ENCODE measurements around the gene PHC2.

PHC2 gene

GRCh38 chr1:33464552-33464951 lies 33.7 kb upstream of the PHC2 start:
- H3K4me3 ChIP-seq (ENCODE audit: low read depth, low read length) = no peak overlapping the region
- DNase-seq (ENCODE audit: low read depth) = no peak
- TF ChIP-seq MYC (IDR thresholded peaks at IDR 0.05; ENCODE audit: low read depth, low read length) = no peak
- TF ChIP-seq MAX (IDR thresholded peaks at IDR 0.05; ENCODE audit: low read depth, low read length) = no peak
- TF ChIP-seq, protein P1, sequence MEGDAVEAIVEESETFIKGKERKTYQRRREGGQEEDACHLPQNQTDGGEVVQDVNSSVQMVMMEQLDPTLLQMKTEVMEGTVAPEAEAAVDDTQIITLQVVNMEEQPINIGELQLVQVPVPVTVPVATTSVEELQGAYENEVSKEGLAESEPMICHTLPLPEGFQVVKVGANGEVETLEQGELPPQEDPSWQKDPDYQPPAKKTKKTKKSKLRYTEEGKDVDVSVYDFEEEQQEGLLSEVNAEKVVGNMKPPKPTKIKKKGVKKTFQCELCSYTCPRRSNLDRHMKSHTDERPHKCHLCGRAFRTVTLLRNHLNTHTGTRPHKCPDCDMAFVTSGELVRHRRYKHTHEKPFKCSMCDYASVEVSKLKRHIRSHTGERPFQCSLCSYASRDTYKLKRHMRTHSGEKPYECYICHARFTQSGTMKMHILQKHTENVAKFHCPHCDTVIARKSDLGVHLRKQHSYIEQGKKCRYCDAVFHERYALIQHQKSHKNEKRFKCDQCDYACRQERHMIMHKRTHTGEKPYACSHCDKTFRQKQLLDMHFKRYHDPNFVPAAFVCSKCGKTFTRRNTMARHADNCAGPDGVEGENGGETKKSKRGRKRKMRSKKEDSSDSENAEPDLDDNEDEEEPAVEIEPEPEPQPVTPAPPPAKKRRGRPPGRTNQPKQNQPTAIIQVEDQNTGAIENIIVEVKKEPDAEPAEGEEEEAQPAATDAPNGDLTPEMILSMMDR (IDR thresholded peaks at IDR 0.05; ENCODE audit: low read depth, low read length) = no peak
- no peak for TF ChIP-seq POLR2A (IDR thresholded peaks at IDR 0.05; ENCODE audit: extremely low read depth, insufficient read length)

GRCh38 chr1:33462405-33463164 lies 31.7 kb upstream of the PHC2 start:
- DNase-seq (ENCODE audit: low read depth) = no peak
- H3K4me3 ChIP-seq (ENCODE audit: low read depth, low read length) = no peak overlapping the region
- TF ChIP-seq MYC (IDR thresholded peaks at IDR 0.05; ENCODE audit: low read depth, low read length) (no peak), POLR2A (IDR thresholded peaks at IDR 0.05; ENCODE audit: extremely low read depth, insufficient read length) (no peak), MAX (IDR thresholded peaks at IDR 0.05; ENCODE audit: low read depth, low read length) (no peak)
- TF ChIP-seq, protein P1 (IDR thresholded peaks at IDR 0.05; ENCODE audit: low read depth, low read length) = no peak

DNA sequence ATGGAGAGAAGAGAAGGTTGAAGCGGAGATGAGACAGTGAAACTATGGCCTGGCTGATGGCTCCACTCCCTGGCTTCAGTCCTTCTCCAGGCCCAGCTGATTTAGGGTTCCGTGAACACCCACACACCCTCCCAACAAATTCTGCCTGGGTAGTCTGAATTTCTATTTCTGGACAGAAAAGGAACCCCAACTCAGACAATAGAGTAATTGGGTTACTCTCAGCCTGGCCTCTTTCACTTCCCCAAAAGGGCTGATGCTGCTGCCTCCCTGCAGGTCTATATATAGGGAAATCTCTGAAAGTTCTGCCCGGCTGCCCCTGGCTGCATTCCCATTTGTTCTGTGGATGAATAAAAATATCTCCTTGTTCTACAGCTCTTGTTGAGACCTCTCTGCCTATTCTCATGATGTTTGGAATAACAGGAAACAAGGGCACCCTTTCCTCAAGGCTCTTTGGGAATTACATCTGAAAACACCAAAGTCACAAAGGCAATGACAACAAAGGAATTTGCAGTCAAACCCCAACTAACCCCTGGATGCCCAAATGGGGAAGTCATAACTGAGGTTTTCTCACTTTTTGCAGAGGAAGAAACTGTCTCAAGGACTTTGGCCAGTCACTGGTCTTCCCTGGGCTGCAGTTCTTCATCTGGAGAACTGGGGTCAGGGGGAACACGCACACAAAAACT lies 30.2 kb upstream of the PHC2 start:
- peak; percentile 59 for DNase-seq (ENCODE audit: low read depth)
- H3K4me3 ChIP-seq (ENCODE audit: low read depth, low read length) = no peak overlapping the region
- TF ChIP-seq MAX (IDR thresholded peaks at IDR 0.05; ENCODE audit: low read depth, low read length) = no peak
- TF ChIP-seq MYC (IDR thresholded peaks at IDR 0.05; ENCODE audit: low read depth, low read length) = no peak

- no peak overlapping the region for H3K4me3 ChIP-seq (ENCODE audit: low read depth, low read length)
- DNase-seq (ENCODE audit: low read depth) = no peak
- no peak for TF ChIP-seq POLR2A (IDR thresholded peaks at IDR 0.05; ENCODE audit: extremely low read depth, insufficient read length)
Measured at GRCh38 chr1:33460144-33460543, 29.2 kb upstream of the PHC2 start.

GRCh38 chr1:33459691-33460090 lies 28.8 kb upstream of the PHC2 start:
- TF ChIP-seq, protein P1 (IDR thresholded peaks at IDR 0.05; ENCODE audit: low read depth, low read length) = no peak
- TF ChIP-seq MYC (IDR thresholded peaks at IDR 0.05; ENCODE audit: low read depth, low read length) = no peak
- no peak for TF ChIP-seq POLR2A (IDR thresholded peaks at IDR 0.05; ENCODE audit: extremely low read depth, insufficient read length)
- TF ChIP-seq MAX (IDR thresholded peaks at IDR 0.05; ENCODE audit: low read depth, low read length) = no peak
- DNase-seq (ENCODE audit: low read depth) = no peak

GRCh38 chr1:33456502-33456886 lies 25.6 kb upstream of the PHC2 start:
- H3K4me3 ChIP-seq (ENCODE audit: low read depth, low read length) = no peak overlapping the region
- DNase-seq (ENCODE audit: low read depth) = no peak
- no peak for TF ChIP-seq POLR2A (IDR thresholded peaks at IDR 0.05; ENCODE audit: extremely low read depth, insufficient read length)
- TF ChIP-seq MAX (IDR thresholded peaks at IDR 0.05; ENCODE audit: low read depth, low read length) = no peak
- TF ChIP-seq, protein P1 (IDR thresholded peaks at IDR 0.05; ENCODE audit: low read depth, low read length) = no peak
- TF ChIP-seq MYC (IDR thresholded peaks at IDR 0.05; ENCODE audit: low read depth, low read length) = no peak

More at GRCh38 chr1:33459691-33460090, 28.8 kb upstream of the PHC2 start:
- H3K4me3 ChIP-seq (ENCODE audit: low read depth, low read length) = no peak overlapping the region

Measured in NB4 (cell line).